GM10266 (cell line): ENCODE measurements around the gene TIAM1.

Experiments
- DNase-seq: peaks from one replicate; pipeline ENCODE4 v3.0.0; 2012; ENCODE audit errors: extremely low spot score
- CTCF ChIP-seq: IDR thresholded peaks from 2 replicates; pipeline ENCODE4 v1.5.1; 2012; ENCODE audit warnings: mild to moderate bottlenecking, low read depth; ENCODE audit not compliant: control insufficient read depth, insufficient read depth; ENCODE audit errors: missing control alignments

The TIAM1 gene

GRCh38 chr21:31288191-31288590 lies 55.9 kb downstream of the TIAM1 start:
- DNase-seq: no peak
- no peak for TF ChIP-seq CTCF

- no peak for TF ChIP-seq CTCF
- DNase-seq: no peak
Observed at GRCh38 chr21:31287201-31287600, 56.9 kb downstream of the TIAM1 start.

- DNase-seq: no peak
- TF ChIP-seq CTCF: no peak
Observed at GRCh38 chr21:31286621-31287020, 57.4 kb downstream of the TIAM1 start.

GRCh38 chr21:31284797-31285397 lies 59.2 kb downstream of the TIAM1 start:
- TF ChIP-seq CTCF: no peak
- no peak for DNase-seq

GRCh38 chr21:31283025-31283424 lies 61.0 kb downstream of the TIAM1 start:
- DNase-seq: no peak

GRCh38 chr21:31282095-31282709 lies 61.9 kb downstream of the TIAM1 start:
- DNase-seq: no peak
- TF ChIP-seq CTCF: no peak

More at GRCh38 chr21:31283025-31283424, 61.0 kb downstream of the TIAM1 start:
- TF ChIP-seq CTCF: no peak

GRCh38 chr21:31281561-31281960 lies 62.5 kb downstream of the TIAM1 start:
- no peak for DNase-seq
- TF ChIP-seq CTCF: no peak
